SH-SY5Y (cell line): ENCODE data around the gene HLF.

ENCODE experiments used
- GATA2 ChIP-seq: IDR thresholded peaks from 2 replicates; pipeline ENCODE4 v1.6.1; 2011; ENCODE audit warnings: mild to moderate bottlenecking, low read depth, low read length
- GATA3 ChIP-seq: IDR thresholded peaks from 2 replicates; pipeline ENCODE4 v1.6.1; 2011; ENCODE audit warnings: low read depth, mild to moderate bottlenecking, low read length, moderate library complexity

HLF gene

GRCh38 chr17:55327225-55328088, 62.7 kb downstream of the HLF start:
- TF ChIP-seq GATA2 (no peak), GATA3 (no peak)

GRCh38 chr17:55330344-55330933, 65.7 kb downstream of the HLF start:
- TF ChIP-seq GATA3 (no peak), GATA2 (no peak)

GRCh38 chr17:55332296-55333041, 67.7 kb downstream of the HLF start:
- TF ChIP-seq GATA2 (no peak), GATA3 (no peak)

GRCh38 chr17:55334285-55334684, 69.5 kb downstream of the HLF start:
- TF ChIP-seq GATA3 = no peak
- TF ChIP-seq GATA2 = no peak

- TF ChIP-seq GATA3 (no peak), GATA2 (no peak)
Measured at GRCh38 chr17:55334881-55335540, 70.3 kb downstream of the HLF start.

GRCh38 chr17:55335625-55336024, 70.9 kb downstream of the HLF start:
- TF ChIP-seq GATA2 = no peak

- TF ChIP-seq GATA3 (no peak), GATA2 (no peak)
Measured at GRCh38 chr17:55336426-55336825, 71.7 kb downstream of the HLF start.

- TF ChIP-seq GATA2 (no peak), GATA3 (no peak)
Measured at GRCh38 chr17:55340176-55340575, 75.4 kb downstream of the HLF start.

GRCh38 chr17:55340686-55341085, 75.9 kb downstream of the HLF start:
- no peak for TF ChIP-seq GATA3
- no peak for TF ChIP-seq GATA2

- no peak for TF ChIP-seq GATA2
- no peak for TF ChIP-seq GATA3
Measured at GRCh38 chr17:55341432-55341831, 76.7 kb downstream of the HLF start.

GRCh38 chr17:55342800-55343585, 78.2 kb downstream of the HLF start:
- no peak for TF ChIP-seq GATA3
- TF ChIP-seq GATA2 = no peak

- TF ChIP-seq GATA3 (no peak), GATA2 (no peak)
Measured at GRCh38 chr17:55343900-55344513, 79.2 kb downstream of the HLF start.

- peak; percentile 80 for TF ChIP-seq GATA2
- peak; percentile 74 for TF ChIP-seq GATA3
Measured at GRCh38 chr17:55344514-55344997, 79.8 kb downstream of the HLF start.

- TF ChIP-seq GATA3 (no peak), GATA2 (no peak)
Measured at GRCh38 chr17:55345132-55345531, 80.4 kb downstream of the HLF start.

GRCh38 chr17:55346658-55347057, 81.9 kb downstream of the HLF start:
- no peak for TF ChIP-seq GATA2
